Breast epithelium (tissue), 3 donors: ENCODE data around the gene MRC2.

Experiments used
- POLR2A ChIP-seq: fragments of 450-650 bp; IDR thresholded peaks from one replicate; pipeline ENCODE4 v1.6.1; 2016; ENCODE audit warnings: antibody characterized with exemption, mild to moderate bottlenecking, moderate library complexity
- TF ChIP-seq, protein P1 (sequence below), 3 donors: fragments of 450-650 bp; IDR thresholded peaks; one replicate each; pipeline ENCODE4 v1.5.1; 2016 to 2017; ENCODE audit warnings: antibody characterized with exemption in 3 of 3, mild to moderate bottlenecking in 3 of 3, moderate library complexity in 3 of 3

DNA sequence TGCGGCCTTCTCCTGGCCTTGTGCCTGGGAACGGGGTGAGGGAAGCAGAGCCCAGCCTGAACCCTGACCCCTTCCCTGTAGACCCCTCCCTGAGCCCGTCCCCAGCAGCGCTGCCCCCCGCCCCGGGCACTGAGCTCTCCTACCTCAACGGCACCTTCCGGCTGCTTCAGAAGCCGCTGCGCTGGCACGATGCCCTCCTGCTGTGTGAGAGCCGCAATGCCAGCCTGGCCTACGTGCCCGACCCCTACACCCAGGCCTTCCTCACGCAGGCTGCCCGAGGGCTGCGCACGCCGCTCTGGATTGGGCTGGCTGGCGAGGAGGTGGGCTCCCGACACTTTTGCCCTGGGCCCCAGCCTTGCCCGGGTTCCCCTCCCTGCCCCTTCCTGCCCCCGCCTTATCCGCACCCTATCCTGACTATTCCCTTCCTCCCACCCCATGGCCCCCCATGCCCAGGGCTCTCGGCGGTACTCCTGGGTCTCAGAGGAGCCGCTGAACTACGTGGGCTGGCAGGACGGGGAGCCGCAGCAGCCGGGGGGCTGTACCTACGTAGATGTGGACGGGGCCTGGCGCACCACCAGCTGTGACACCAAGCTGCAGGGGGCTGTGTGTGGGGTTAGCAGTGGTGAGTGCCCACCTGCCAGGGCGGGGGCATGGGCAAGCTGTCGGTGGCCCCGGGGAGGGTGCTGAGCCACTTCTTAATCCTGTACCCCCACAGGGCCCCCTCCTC lies 62.1 kb downstream of the MRC2 start:
- no peak for TF ChIP-seq POLR2A
- TF ChIP-seq, protein P1, sequence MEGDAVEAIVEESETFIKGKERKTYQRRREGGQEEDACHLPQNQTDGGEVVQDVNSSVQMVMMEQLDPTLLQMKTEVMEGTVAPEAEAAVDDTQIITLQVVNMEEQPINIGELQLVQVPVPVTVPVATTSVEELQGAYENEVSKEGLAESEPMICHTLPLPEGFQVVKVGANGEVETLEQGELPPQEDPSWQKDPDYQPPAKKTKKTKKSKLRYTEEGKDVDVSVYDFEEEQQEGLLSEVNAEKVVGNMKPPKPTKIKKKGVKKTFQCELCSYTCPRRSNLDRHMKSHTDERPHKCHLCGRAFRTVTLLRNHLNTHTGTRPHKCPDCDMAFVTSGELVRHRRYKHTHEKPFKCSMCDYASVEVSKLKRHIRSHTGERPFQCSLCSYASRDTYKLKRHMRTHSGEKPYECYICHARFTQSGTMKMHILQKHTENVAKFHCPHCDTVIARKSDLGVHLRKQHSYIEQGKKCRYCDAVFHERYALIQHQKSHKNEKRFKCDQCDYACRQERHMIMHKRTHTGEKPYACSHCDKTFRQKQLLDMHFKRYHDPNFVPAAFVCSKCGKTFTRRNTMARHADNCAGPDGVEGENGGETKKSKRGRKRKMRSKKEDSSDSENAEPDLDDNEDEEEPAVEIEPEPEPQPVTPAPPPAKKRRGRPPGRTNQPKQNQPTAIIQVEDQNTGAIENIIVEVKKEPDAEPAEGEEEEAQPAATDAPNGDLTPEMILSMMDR (IDR thresholded peaks at IDR 0.05): no peak
